Endothelial cell of umbilical vein (primary cell): ENCODE data around the gene MYO9B. TPM values are rescaled to one million over a fixed set of nuclear protein-coding genes. Genes with fewer than 3 reads are reported as not detected.

Source experiments
- BruUV-seq: library from RNA; stranded (reverse); fragments of 400-500 nt; replicated peaks from 2 replicates; lab custom pipeline; 2021; lab: Mats Ljungman, UMichigan
- CTCF ChIA-PET: fragments of 300-600, 350-600 bp; sonication (Branson Sonifier 250); formaldehyde crosslinking; loops from one replicate; lab custom pipeline; 2021; ENCODE audit warnings: antibody characterized with exemption, inconsistent platforms; lab: Charles Lee
- POLR2A ChIA-PET: fragments of 300-600, 350-600 bp; sonication (Branson Sonifier 250); formaldehyde crosslinking; loops from one replicate; lab custom pipeline; 2021; ENCODE audit warnings: antibody characterized with exemption, inconsistent platforms; lab: Charles Lee
- DNase-seq: peaks from one replicate; pipeline ENCODE4 v3.0.0-alpha.2; 2011; ENCODE audit warnings: low read depth, low spot score
- FAIRE-seq: peaks from 2 replicates; lab custom pipeline; 2011; peaks lifted over from hg19 to GRCh38; lab: Jason Lieb, UNC
- H2AFZ ChIP-seq: 2 replicates; pipeline ENCODE4 v1.6.0; 2012; ENCODE audit warnings: low read depth, low read length, control low read depth, inconsistent platforms
- H3K27ac ChIP-seq: 2 replicates; pipeline ENCODE4 v1.5.1; 2011; ENCODE audit warnings: low read depth, mild to moderate bottlenecking, control low read depth, low read length, moderate library complexity; ENCODE audit not compliant: insufficient read depth
- H3K27me3 ChIP-seq, 2 experiments: 2 replicates each; pipeline versions ENCODE4 v1.6.0 to v1.6.1; 2011; ENCODE audit warnings: low read length in 2 of 2, mixed read lengths in 1 of 2; ENCODE audit not compliant: control insufficient read depth in 2 of 2, insufficient read depth in 2 of 2
- H3K36me3 ChIP-seq, 2 experiments: 2 replicates in 1 of 2; 3 replicates in 1 of 2; pipeline ENCODE4 v1.5.1; 2011; ENCODE audit warnings: low read length in 2 of 2, mild to moderate bottlenecking in 1 of 2, moderate library complexity in 1 of 2; ENCODE audit not compliant: control insufficient read depth in 2 of 2, insufficient read depth in 2 of 2; ENCODE audit errors: extremely low read depth in 1 of 2
- H3K4me1 ChIP-seq: 3 replicates; pipeline ENCODE4 v1.5.1; 2011; ENCODE audit warnings: mild to moderate bottlenecking, low read length; ENCODE audit not compliant: control insufficient read depth, insufficient read depth; ENCODE audit errors: extremely low read depth
- H3K4me2 ChIP-seq: 2 replicates; pipeline ENCODE4 v1.6.1; 2011; ENCODE audit warnings: low read length, control low read depth, mixed read lengths; ENCODE audit not compliant: insufficient read depth
- H3K4me3 ChIP-seq, 3 experiments: fragments of 200-600 bp in 1 of 3; sonication (generic), shearing (Covaris generic) in 1 of 3; replicated peaks in 1 of 3; 2 replicates each; pipeline ENCODE4 v1.5.1; 2011 to 2016; ENCODE audit warnings: control low read depth in 3 of 3, low read length in 3 of 3, mild to moderate bottlenecking in 2 of 3, inconsistent platforms in 1 of 3, low read depth in 1 of 3, moderate library complexity in 1 of 3; ENCODE audit not compliant: insufficient read depth in 1 of 3
- H3K79me2 ChIP-seq: 2 replicates; pipeline ENCODE4 v1.6.0; 2012; ENCODE audit warnings: low read length, inconsistent platforms; ENCODE audit not compliant: control insufficient read depth, insufficient read depth
- H3K9ac ChIP-seq: replicated peaks from 2 replicates; pipeline ENCODE3; 2011; ENCODE audit warnings: low read length, control low read depth; ENCODE audit not compliant: insufficient read depth; ENCODE audit errors: extremely low read depth
- H3K9me1 ChIP-seq: replicated peaks from 3 replicates; pipeline ENCODE4 v1.6.0; 2011; ENCODE audit warnings: mild to moderate bottlenecking, low read length; ENCODE audit not compliant: control insufficient read depth, insufficient read depth; ENCODE audit errors: extremely low read depth
- H3K9me3 ChIP-seq: replicated peaks from 2 replicates; pipeline ENCODE4 v1.5.1; 2012; ENCODE audit warnings: low read length, inconsistent platforms; ENCODE audit not compliant: control insufficient read depth, insufficient read depth
- H4K20me1 ChIP-seq: replicated peaks from 2 replicates; pipeline ENCODE3; 2011; ENCODE audit warnings: mild to moderate bottlenecking, low read length; ENCODE audit not compliant: control insufficient read depth, insufficient read depth; ENCODE audit errors: extremely low read depth
- CTCF ChIP-seq, 2 donors: IDR thresholded peaks; 1 replicate in 1 of 2; 2 replicates in 1 of 2; pipeline ENCODE4 v1.5.1; 2011; ENCODE audit warnings: low read length in 2 of 2, mild to moderate bottlenecking in 2 of 2, moderate library complexity in 2 of 2, control low read depth in 1 of 2, inconsistent platforms in 1 of 2, low read depth in 1 of 2; ENCODE audit not compliant: insufficient read depth in 1 of 2; ENCODE audit errors: extremely low read depth in 1 of 2
- EZH2 ChIP-seq: IDR thresholded peaks from 2 replicates; pipeline ENCODE4 v1.6.1; 2012; ENCODE audit warnings: borderline replicate concordance, low read depth, mild to moderate bottlenecking, moderate library complexity, low read length, inconsistent platforms; ENCODE audit not compliant: severe bottlenecking
- FOS ChIP-seq: IDR thresholded peaks from 2 replicates; pipeline ENCODE4 v1.6.1; 2011; ENCODE audit warnings: mild to moderate bottlenecking, low read length, moderate library complexity, borderline replicate concordance; ENCODE audit not compliant: insufficient read depth
- GATA2 ChIP-seq: IDR thresholded peaks from 2 replicates; pipeline ENCODE4 v1.7.0; 2011; ENCODE audit warnings: low read depth, mild to moderate bottlenecking, moderate library complexity, mixed read lengths, low read length; ENCODE audit not compliant: insufficient read length, insufficient read depth
- JUN ChIP-seq: IDR thresholded peaks from 2 replicates; pipeline ENCODE4 v1.6.1; 2011; ENCODE audit warnings: borderline replicate concordance, low read depth; ENCODE audit not compliant: insufficient read length, insufficient read depth
- MAX ChIP-seq: IDR thresholded peaks from 2 replicates; pipeline ENCODE4 v1.6.1; 2011; ENCODE audit not compliant: insufficient read depth, insufficient read length
- dilution Hi-C: fragments of 300-500 bp; cut with MboI; formaldehyde crosslinking; loops from one replicate; pipeline ENCODE4 v1.15.0; 2019; ENCODE audit warnings: low sequenced_read_pairs; ENCODE audit not compliant: extremely low pct_ligation_motif_present
- intact Hi-C: fragments of 100-400 bp; cut with micrococcal nuclease; formaldehyde crosslinking; loops from one replicate; pipeline ENCODE4 v1.10.0; 2022
- polyA plus RNA-seq, 4 experiments: library from polyadenylated mRNA; depleted of rRNA in 3 of 4; stranded (reverse) in 3 of 4; unstranded in 1 of 4; fragments of >200 nt; gene quantifications; 2 replicates each; pipeline versions ENCODE4 v1.2.1 to v1.2.3, GENCODE V29; 2011 to 2012; ENCODE audit warnings: missing spikeins in 1 of 4
- total RNA-seq: library from RNA; stranded (reverse); gene quantifications from 2 replicates; pipeline ENCODE4 v1.2.3, GENCODE V29; 2021

Gene MYO9B
- total and polyA plus RNA-seq, 2 donors (not counting 3 experiments of a cell fraction or from before 2014, with no cell fraction given) = 64.4 to 119 TPM

GRCh38 chr19:17219286-17219685, 143.7 kb downstream of the MYO9B start:
- dilution Hi-C loops = no loop called here
- Histone ChIP-seq H3K9me1 (no peaks in the 10 kb centered on the region), H3K27me3 (no peaks in the 10 kb centered on the region), H3K4me1 (peaks cover 7% of the 10 kb centered on the region), H3K9me3 (no peaks in the 10 kb centered on the region), H3K79me2 (no peaks in the 10 kb centered on the region), H3K27ac (no peak overlapping the region), H4K20me1 (no peaks in the 10 kb centered on the region), H3K4me2 (no peak overlapping the region), H3K9ac (no peak overlapping the region), H3K4me3 (no peak overlapping the region), H3K36me3 (peaks cover 0 to 2% of the 10 kb centered on the region in 2 experiments), H2AFZ (no peak overlapping the region)
- no peak for DNase-seq
- FAIRE-seq = no peak
- BruUV-seq = no TSS peak
- CTCF ChIA-PET = no interaction called here
- intact Hi-C loops = no loop called here
- TF ChIP-seq GATA2 (no peak), CTCF (IDR thresholded peaks at IDR 0.05; ENCODE audit: extremely low read depth in 1 of 2, insufficient read depth in 1 of 2, low read depth in 1 of 2, low read length in 2 of 2) (no peak), JUN (no peak), FOS (no peak), MAX (no peak), EZH2 (no peak)
- POLR2A ChIA-PET = no interaction called here
